Stimulated activated CD4-positive, alpha-beta T cell treated with anti-CD3 and anti-CD28 coated beads, Interleukin-4, amount 100 ng/mL, for 24 hours (primary cell): Measurements from ENCODE around the gene RHOG.

Experiments
- DNase-seq: peaks from one replicate; pipeline ENCODE4 v3.0.0-alpha.2; 2020

Gene RHOG

DNA sequence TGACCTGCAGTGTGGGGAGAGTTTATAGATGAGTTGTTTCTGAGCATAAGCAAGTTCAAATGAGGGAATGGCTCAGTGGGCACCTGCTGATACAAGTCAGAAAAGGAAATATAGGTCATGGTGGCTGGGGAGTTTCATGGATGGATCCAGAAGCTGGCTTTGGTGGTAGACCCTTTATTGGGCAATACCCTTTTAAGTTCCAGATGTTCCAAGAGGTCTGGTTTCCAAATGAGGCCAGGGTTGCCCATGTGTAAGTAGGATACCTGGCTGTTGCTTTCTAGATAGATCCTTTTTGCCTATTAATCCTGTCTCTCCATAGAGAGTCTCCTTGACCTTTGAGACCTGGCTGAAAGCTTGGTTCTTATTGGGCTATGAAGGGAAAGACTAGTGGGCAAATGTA, 16.9 kb upstream of the RHOG start:
- no peak for DNase-seq

DNA sequence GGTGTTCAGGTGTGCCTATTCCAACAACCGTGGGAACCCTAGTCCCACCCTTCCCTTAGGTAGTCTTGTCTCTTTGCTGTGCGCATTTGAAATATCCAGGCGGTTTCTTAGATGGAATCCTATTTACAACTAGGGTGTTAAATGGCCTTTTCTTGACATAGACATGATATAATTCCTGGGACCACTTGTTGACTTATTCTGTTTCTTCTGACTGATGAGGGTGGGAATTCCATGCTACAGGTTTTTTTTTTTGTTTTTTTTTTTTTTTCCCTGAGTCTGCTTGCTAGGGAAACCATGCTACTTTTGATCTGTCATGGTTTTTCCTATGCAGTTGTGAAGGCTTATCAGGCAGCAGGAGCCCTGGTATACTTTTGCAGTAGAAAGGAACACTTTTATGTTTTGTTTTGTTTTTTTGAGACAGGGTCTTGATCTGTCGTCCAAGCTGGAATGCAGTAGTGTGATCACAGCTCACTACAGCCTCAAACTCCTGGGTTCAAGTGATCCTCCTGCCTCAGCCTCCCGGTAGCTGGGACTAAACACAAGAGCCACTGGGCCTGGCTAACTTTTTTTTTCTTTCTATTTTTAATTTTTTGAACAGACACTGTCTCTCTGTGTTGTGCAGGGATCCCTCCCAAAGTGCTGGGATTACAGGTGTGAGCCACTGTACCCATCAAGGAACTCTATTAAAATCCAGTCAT, 16.2 kb upstream of the RHOG start:
- DNase-seq: no peak

GRCh38 chr11:3855808-3856491, 15.2 kb upstream of the RHOG start:
- DNase-seq: peak; percentile 48

- DNase-seq: peak; percentile 99
Observed at GRCh38 chr11:3854977-3855807, 14.4 kb upstream of the RHOG start, which contains the start of gene STIM1. TSS of gene STIM1 (plus strand) at chr11:3855664. CDS start at chr11:3856271, 607 bp downstream.

- no peak for DNase-seq
Observed at GRCh38 chr11:3854660-3854976, 13.9 kb upstream of the RHOG start.

- peak; percentile 70 for DNase-seq
Observed at GRCh38 chr11:3853899-3854659, 13.3 kb upstream of the RHOG start.

GRCh38 chr11:3853545-3853842, 12.7 kb upstream of the RHOG start:
- DNase-seq: no peak

- peak; percentile 68 for DNase-seq
Observed at GRCh38 chr11:3849297-3849874, 8.6 kb upstream of the RHOG start.

DNA sequence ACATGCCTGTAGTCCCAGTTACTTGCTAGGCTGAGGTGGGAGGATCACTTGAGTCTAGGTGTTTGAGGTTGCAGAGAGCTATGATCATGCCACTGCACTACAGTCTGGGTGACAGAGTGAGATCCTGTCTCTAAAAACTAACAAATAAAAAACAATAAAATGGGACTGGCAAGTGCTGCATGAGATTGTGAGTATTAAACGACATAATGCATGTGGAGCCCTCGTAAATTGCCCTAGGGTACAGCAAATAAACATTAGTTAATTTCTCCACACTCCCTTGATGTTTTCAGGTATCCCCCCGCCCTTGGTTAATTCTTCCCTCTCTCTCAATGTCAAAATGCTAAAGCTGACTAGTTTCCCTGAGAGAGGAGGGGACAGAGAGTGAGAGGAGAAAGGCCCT, 4.9 kb upstream of the RHOG start:
- no peak for DNase-seq

GRCh38 chr11:3845246-3845645, 4.5 kb upstream of the RHOG start:
- DNase-seq: no peak

DNA sequence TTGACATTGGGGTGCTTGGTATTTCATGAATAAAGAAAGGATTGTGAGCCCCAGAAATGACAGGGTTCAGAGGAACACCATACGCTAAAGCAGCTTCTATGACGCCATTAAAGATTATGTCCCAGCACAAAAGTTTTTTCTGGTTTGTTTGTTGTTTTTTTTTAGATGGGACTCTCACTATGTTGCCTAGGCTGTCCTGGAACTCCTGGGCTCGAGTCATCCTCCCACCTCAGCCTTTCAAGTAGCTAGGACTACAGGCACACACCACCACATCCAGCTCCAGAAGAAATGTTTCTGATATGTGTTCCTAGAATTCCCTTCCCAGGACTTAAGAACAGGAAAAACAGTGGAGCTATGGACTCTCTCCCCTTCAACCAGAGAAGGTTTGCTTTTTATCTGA, 2.6 kb upstream of the RHOG start:
- DNase-seq: no peak

- peak; percentile 95 for DNase-seq
Observed at GRCh38 chr11:3841426-3842350, 929 bp upstream of the RHOG start.

DNA sequence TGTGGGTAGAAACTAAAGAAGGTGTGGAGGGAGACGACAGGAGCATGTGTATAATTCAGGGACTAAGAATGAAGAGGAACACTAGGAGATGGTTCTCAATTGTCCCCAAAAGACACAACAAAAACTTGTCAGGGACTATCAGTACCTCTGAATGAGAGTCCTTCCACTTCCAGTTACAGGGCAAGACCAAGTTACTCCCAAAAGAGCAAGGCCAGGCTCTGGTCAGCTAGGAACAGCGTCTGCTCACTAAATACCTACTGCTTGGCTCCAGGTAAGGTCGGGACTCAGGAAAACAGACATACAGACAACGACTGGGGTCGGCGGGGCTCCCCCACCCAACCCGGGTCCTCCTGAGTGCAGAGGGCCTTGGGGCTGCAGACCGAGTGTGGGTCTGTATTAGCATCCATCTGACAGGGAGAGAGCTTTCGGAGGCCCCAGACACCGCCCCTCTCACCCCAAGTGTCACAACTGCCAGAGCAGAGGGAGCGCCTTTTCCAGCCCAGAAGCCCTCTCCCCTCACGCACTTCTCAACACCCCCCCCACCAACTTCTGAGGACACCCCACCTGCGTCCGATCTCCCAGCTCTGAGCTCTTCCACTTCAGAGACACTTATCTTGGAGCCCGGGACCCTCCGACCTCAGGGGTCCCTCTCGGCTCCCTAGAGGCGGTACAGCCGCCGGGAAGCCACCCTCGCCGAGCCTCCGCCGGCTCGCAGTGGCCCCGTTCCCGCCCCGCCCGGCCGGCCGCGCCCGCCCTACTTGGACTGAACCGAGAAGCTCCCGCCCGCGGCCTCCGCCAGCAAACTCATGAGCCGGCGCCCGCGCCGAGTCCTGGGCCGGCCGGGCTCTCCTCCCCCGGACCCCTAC, 522 bp downstream of the RHOG start:
- peak; percentile 56 for DNase-seq

DNA sequence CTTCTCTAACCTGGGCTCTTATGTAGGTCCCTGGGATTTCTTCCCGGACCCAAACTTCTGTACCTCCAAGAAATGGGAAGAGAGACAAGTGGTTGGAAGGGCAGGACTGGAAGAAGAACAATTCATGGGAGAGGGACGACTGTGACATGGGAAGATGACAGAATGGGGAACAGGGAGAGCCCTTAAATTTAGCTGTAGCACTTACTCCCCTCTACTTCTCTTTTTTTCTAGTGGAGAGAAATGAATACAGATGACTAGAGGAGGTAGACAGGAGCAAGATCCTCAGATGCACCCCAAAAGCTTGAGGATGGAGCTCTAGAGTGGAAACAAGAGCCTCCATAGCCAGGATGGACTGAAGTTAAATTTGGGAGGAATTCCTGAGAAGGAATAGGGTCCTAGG, 2.3 kb downstream of the RHOG start:
- no peak for DNase-seq

GRCh38 chr11:3837793-3838192, 3.0 kb downstream of the RHOG start:
- no peak for DNase-seq

DNA sequence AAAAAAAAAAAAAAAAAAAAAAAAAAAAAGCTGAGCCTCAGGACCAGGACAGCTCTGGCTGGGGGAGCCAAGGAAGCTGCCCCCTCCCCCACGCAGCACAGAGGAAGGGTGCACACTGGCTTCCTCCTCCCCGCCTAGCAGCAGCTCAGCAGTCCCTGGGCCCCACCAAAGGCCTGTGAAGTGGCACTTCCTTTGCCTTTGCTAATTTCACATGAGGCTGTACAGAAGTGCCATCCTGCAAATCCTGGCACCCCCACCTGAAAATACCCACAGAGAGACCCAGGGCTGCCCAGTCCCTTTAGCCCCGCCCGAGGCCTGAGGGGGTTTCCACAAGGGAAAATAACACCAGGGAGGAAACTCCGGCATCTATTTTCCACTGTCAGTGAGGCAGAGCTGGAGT, 3.9 kb downstream of the RHOG start:
- peak; percentile 51 for DNase-seq

DNA sequence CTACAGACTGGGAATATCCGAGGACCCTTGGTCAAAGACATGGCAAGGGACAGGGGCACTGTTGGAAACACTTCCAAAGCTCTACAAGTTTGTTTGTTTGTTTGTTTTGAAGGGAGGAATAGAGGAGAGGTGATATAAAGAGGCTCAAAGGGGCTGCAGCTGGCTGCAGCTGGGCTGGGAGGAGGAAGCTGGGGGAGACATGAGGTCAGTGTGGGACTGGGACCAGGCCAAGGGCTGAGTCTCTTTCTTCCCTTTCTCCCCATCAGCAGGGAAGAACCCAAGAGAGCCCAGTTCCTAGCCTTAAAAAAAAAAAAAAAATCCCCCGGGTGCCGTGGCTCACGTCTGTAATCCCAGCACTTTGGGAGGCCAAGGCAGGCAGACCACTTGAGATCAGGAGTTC, 5.0 kb downstream of the RHOG start:
- DNase-seq: no peak

- no peak for DNase-seq
Observed at GRCh38 chr11:3834664-3835461, 5.9 kb downstream of the RHOG start.

GRCh38 chr11:3834349-3834663, 6.5 kb downstream of the RHOG start:
- DNase-seq: no peak

- DNase-seq: no peak
Observed at GRCh38 chr11:3833449-3833848, 7.3 kb downstream of the RHOG start.
